NCI-H460 (cell line): ENCODE results near the gene WSB1. TPM values are rescaled to one million over a fixed set of nuclear protein-coding genes. Genes with fewer than 3 reads are reported as not detected.

Experiments used
- DNase-seq: peaks from one replicate; pipeline ENCODE4 v3.0.0-alpha.2; 2016; ENCODE audit warnings: low read depth; ENCODE audit errors: extremely low read depth
- total RNA-seq: library from RNA; depleted of rRNA; stranded (reverse); fragments of >200 nt; shearing (Covaris generic); gene quantifications from 2 replicates; pipeline ENCODE4 v1.2.3, GENCODE V29; 2014

Gene WSB1
- total RNA-seq, 1 experiment from 2014 or later = 153 TPM

- peak; percentile 98 for DNase-seq
Measured at GRCh38 chr17:27332485-27333409, 38.8 kb downstream of the WSB1 start.

GRCh38 chr17:27333410-27333980 is 39.6 kb downstream of the WSB1 start:
- DNase-seq = no peak

DNA sequence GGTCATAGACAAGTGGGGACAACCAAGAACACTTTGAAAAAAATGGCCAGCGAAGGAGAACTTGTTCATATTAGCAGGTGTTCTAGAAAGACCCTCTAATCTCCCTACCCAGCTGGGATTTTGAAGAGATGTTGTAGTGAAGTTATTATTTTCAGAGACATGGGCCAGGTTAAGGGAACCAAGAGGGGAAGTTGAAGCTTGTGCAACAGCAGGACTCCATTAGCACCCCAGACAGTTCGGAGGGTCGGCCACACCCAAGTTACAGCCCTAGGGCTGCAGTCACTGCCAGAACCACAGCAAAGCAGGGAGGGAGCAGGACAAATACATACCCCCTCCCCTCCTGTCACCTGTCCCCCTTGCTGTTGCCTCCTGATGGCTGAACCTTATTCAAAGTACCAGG is 42.3 kb downstream of the WSB1 start:
- no peak for DNase-seq

DNA sequence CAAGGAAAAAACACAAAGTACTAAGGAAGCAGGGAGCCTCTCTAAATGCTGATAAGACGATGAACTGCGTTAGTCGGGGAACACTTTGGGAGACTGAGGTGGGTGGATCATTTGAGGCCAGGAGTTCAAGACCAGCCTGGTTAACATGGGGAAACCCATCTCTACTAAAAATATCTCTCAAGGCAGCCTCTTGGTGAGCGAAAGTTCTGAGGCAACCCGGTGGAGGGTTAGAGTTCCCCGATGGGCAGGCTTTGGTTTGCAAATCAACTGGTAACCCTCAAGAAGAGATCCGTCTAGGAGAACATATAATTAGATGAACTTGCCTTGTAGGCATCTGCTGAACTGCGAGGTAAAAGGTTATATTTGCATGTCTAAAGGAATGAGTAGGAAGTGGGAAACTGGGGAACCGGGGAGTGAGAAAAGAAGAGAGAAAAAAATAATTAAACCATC is 44.6 kb downstream of the WSB1 start:
- DNase-seq = no peak

DNA sequence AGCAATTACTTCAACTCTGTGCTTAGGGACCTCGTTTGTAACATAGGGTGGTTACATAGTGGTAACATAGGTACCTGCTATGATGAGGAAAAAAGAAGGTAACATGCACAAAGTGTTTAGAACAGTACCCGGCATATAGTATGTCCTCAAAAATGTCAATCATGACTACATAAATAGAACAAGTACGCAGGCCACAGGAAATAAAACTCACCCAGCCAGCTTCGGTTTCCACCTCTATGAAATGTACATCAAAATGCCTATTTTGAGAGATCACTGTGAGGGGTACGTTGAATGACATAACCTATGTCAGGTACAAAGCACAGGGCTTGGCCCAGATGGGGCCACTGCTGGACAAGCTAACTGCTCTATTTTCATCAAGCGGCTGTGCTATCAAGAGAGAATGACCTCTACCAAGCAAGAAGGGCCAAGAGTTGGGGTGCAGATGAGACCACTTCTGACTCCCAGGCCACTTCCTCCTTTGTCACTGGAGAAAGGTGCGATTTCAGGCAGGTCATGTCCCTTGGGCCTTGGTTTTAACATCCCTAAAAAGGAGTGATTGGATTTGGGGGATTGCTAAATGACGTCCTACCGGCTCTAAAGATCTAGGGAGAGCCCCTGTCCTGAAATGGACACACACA is 45.4 kb downstream of the WSB1 start:
- no peak for DNase-seq

GRCh38 chr17:27339836-27340550 is 46.1 kb downstream of the WSB1 start:
- DNase-seq = peak; percentile 44

DNA sequence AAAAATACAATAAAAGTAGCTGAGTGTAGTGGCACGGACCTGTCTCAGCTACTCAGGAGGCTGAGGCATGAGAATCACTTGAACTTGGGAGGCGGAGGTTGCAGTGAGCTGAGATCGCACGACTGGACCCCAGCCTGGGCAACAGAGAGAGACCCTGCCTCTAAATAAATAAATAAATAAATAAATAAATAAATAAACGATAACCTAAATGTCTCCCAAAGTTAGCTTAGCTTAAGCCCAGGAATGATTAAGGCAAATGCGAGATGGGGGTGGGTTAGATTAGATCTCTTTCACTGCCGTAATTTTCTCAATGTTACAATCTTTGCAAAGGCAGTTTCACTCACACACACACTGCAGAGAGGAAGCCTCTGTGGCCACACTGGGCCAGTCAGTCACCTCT is 46.7 kb downstream of the WSB1 start:
- no peak for DNase-seq

DNA sequence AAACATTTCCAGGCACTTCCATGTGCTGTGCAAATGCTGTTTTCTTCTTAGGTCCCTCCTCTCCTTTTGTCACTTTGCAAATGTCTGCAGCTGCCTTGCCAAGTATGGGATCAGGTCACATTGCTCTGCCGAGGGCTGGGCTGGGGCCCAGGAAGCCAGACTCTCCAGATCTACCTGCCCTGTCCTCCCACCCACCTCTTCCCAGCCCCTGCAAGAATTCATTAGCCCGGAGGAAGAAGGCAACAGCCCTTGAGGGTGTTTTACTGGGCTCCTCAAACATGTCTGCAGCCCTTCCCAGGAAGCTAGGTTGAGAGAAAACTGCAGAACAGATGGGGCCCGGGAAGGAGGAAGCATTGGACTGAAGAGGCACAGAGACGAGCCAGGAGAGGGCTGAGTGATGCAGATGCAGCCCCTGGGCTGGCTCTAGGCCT is 47.1 kb downstream of the WSB1 start:
- DNase-seq = no peak

- no peak for DNase-seq
Measured at GRCh38 chr17:27342059-27342458, 48.1 kb downstream of the WSB1 start.

DNA sequence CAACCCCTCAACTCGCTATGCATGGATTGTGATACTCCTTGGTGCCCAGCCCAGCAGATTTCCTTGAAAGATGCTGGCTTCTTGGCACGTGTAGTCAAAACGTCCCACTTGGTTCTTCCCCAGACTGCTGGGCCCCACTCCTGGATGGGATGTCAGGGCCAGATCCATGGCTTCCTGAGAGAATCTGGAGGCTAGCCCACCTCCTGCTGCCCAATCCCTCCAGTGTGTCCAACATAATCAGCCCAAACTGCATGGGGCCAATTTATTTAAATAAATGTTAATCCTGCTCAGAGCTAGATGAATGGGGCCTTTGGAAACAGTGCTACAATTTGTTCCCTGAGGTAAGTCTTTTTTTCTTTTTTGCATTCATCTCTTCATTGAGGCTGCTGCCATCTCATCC is 49.4 kb downstream of the WSB1 start:
- DNase-seq = no peak

DNA sequence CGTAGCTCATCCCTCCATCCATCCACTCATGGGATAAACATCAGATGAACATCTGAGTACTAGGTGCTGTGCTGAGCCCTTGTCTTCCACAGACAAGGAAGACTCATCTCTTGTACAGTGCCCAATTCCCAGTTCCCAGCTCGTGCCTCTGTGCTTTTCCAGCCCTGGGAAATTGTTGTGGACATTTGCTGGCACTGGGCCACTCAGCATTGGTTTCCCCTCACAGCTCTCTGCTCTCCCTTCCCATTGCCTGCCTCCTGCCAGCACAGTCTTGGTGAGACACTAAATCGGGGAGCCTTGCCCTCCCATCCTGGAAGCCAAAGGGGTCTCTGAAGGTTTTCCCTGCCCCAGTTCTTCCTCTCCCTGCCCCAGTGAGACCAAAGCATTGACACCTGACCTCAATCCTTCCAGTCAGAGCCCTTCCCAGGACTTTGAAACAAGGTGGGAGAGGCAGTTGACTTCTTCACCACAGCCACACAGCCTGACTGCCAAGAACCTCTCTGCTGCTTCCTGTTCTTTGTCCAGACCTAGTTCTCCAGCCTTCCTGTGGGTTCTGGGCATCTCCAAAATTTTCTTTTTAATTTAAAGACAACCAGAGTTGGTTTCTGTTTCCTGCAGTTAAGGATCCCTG is 50.2 kb downstream of the WSB1 start:
- no peak for DNase-seq

- DNase-seq = no peak
Measured at GRCh38 chr17:27345141-27345904, 51.4 kb downstream of the WSB1 start.

DNA sequence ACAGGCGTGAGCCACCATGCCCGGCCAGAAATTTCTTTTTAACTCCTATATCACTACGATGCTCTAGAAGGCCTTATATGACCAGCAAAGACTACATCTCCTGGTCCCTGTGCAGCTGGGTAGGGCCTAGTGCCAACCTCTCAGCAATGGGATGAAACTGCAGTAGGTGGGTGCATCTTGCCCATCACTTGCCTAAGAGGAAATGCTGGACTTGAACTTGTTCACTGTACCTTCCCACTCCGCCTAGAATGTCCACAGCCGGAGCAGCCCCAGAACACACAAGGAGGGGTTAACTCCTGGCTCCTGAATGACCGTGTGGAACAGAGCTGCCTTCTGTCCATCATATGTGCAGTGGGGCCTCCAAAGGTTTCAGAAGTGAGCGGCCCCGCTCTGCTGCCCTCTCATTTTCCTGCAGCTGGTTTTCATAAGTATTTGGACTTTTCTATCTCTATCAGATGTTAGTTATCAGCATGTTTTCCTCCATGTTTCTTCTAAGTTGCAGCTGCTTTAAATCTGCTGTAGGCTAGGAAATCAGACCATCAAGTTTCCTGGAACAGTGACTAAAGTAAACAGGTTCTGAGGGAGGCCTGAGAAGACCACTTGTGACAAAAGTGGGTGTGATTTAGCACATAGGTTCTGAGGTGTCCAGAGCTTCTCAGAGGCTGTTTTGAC is 52.5 kb downstream of the WSB1 start:
- DNase-seq = no peak

DNA sequence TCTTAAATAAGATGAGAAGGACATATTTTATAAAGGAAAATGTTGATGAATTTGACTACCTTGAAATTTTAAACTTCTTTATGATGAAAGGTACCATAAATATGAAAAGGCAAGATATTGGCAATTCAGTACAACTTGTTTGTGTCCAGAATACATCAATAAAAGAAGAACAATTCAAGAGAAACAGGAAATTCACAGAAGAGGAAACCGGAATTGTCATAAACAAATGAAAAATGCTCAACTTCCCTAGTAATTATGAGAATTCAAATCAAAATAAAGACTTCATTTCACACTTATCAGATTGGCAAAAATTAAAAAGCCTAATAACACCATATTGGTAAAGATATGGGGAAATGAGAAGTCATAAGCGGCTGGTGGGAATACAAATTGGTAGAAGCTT is 54.3 kb downstream of the WSB1 start:
- DNase-seq = no peak

DNA sequence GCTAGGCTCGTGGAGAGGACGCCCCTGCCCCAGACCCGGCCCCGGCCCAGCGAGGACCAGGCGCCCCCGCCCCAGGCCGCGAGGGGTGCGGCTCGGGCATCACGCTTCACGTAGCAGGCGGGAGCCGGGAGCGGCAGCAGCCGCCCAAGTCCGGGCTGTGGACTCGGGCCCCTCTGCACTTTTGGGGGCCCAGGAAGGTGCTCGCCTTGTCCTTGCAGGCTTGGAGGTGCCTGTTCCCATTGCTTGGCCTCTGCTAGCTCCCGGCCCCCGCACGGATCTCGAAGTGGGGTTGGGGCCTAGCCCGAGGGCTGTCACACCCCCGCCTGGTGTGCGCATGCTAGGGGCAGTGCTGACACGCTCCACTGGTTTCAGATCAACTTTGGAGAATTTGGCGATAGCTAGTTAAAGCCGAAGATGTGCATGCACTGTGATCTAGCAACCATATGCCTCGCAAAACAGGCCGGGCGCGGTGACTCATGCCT is 55.7 kb downstream of the WSB1 start:
- no peak for DNase-seq

GRCh38 chr17:27351759-27352158 is 57.8 kb downstream of the WSB1 start:
- no peak for DNase-seq

DNA sequence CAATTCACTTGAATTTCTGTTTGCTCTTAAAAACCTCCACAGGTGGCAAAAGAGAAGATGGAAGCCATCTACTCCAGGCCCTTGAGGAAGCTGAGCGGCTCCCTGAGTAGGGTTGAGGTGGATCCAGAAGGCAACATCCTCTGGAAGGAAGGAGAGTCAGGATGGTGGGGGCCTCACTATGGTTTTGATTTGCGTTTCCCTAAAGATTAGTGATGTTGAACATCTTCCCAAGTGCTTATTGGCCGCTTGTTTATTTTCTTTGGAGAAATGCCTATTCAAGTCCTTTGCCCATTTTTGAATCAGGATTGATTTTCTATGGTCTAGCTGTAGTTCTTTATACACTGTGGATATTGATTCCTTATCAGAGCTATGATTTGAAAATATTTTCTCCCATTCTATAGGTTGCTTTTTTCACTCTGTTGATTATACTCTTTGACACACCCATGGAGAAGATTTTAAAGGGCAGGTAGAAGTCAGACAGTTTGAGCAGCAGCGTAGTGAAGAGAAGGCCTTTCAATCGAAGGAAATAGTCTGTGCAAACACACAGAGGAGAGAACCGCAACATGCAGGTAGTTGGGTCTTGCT is 58.6 kb downstream of the WSB1 start:
- no peak for DNase-seq

DNA sequence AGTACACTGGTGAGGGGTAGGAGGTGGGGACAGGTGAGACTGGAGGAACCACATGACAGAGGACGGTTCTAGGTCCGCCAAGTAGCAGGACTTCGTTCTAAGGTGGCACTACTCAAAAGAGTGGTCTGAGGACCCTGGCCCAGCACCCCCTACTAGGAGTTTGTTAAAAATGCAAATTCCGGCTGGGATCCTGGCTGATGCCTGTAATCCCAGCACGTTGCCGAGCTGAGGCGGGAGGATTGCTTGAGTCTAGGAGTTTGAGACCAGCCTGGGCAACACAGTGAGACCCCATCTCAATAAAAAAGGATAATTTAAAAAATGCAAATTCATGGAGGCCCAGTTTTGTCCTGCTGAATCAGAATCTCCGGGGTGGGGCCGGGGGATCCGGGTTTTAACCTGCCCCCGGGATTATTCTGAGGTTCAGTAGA is 59.1 kb downstream of the WSB1 start:
- no peak for DNase-seq
